WTC11 (cell line): ENCODE results near the gene RTL1. TPM values are rescaled to one million over a fixed set of nuclear protein-coding genes. Genes with fewer than 3 reads are reported as not detected.

Source experiments
- ATAC-seq: fragments of 200-7000 bp; cut with Tn5 transposase; 2 replicates; pipeline ENCODE4 v1.10.0; 2021; ENCODE audit warnings: mild to moderate bottlenecking, moderate library complexity
- CTCF ChIA-PET: fragments of 300-600 bp; sonication (Branson Sonifier 250); formaldehyde crosslinking; loops from one replicate; lab custom pipeline; 2021; ENCODE audit warnings: antibody characterized with exemption; lab: Charles Lee
- POLR2A ChIA-PET: fragments of 350-600 bp; sonication (Branson Sonifier 250); formaldehyde crosslinking; loops from one replicate; lab custom pipeline; 2021; ENCODE audit warnings: antibody characterized with exemption; lab: Charles Lee
- DNase-seq: peaks from one replicate; pipeline ENCODE4 v3.0.0; 2021; ENCODE audit warnings: low spot score
- H3K27ac Mint-ChIP-seq: 2 replicates; pipeline ENCODE4 v1.8.0; 2021; ENCODE audit warnings: mixed read lengths
- H3K27me3 Mint-ChIP-seq: 2 replicates; pipeline ENCODE4 v1.8.0; 2021; ENCODE audit warnings: low read depth, mild to moderate bottlenecking, moderate library complexity, mixed read lengths
- H3K36me3 Mint-ChIP-seq: 2 replicates; pipeline ENCODE4 v1.8.0; 2021; ENCODE audit warnings: mixed read lengths
- H3K4me1 Mint-ChIP-seq: 2 replicates; pipeline ENCODE4 v1.8.0; 2022; ENCODE audit warnings: mixed read lengths
- H3K4me3 Mint-ChIP-seq: 2 replicates; pipeline ENCODE4 v1.8.0; 2021; ENCODE audit warnings: mild to moderate bottlenecking, moderate library complexity, mixed read lengths
- H3K9me3 Mint-ChIP-seq: 2 replicates; pipeline ENCODE4 v1.8.0; 2021; ENCODE audit warnings: mixed read lengths
- FOXJ3 ChIP-seq: sonication (generic); formaldehyde crosslinking; IDR thresholded peaks from 2 replicates; pipeline ENCODE4 v1.9.0; 2021; ENCODE audit warnings: missing genetic modification reagents, mild to moderate bottlenecking, borderline replicate concordance
- FOXK1 ChIP-seq: sonication (generic); formaldehyde crosslinking; IDR thresholded peaks from 2 replicates; pipeline ENCODE4 v1.8.0; 2022; ENCODE audit warnings: mild to moderate bottlenecking, moderate library complexity, missing genetic modification reagents
- GABPB1 ChIP-seq: sonication (generic); formaldehyde crosslinking; IDR thresholded peaks from 2 replicates; pipeline ENCODE4 v1.8.1; 2023; ENCODE audit warnings: mild to moderate bottlenecking, missing genetic modification reagents
- MXD4 ChIP-seq: fragments of 250-450 bp; sonication (Bioruptor Pico); IDR thresholded peaks from 2 replicates; pipeline ENCODE4 v1.8.0; 2021; ENCODE audit warnings: mild to moderate bottlenecking, moderate library complexity, borderline replicate concordance
- MYBL2 ChIP-seq: sonication (generic); formaldehyde crosslinking; IDR thresholded peaks from 2 replicates; pipeline ENCODE4 v1.8.1; 2023; ENCODE audit warnings: mild to moderate bottlenecking, moderate library complexity, missing genetic modification reagents
- NFE2L1 ChIP-seq: sonication (generic); formaldehyde crosslinking; IDR thresholded peaks from 2 replicates; pipeline ENCODE4 v1.8.1; 2023; ENCODE audit warnings: missing genetic modification reagents
- OVOL2 ChIP-seq: fragments of 250-450 bp; sonication (Bioruptor Pico); IDR thresholded peaks from 2 replicates; pipeline ENCODE4 v1.9.0; 2021; ENCODE audit warnings: mild to moderate bottlenecking, borderline replicate concordance
- SP1 ChIP-seq: sonication (generic); formaldehyde crosslinking; conservative IDR thresholded peaks from 2 replicates; pipeline ENCODE4 v1.8.1; 2022; ENCODE audit warnings: missing genetic modification reagents
- total RNA-seq: library from RNA; stranded (reverse); gene quantifications from 3 replicates; pipeline ENCODE4 v1.2.3, GENCODE V29; 2021
- TF ChIP-seq, protein P1 (sequence below): sonication (generic); formaldehyde crosslinking; IDR thresholded peaks from 2 replicates; pipeline ENCODE4 v1.8.1; 2023; ENCODE audit warnings: mild to moderate bottlenecking, missing genetic modification reagents, moderate library complexity
- TF ChIP-seq, protein P2 (sequence below): sonication (generic); formaldehyde crosslinking; IDR thresholded peaks from 2 replicates; pipeline ENCODE4 v1.8.0; 2022; ENCODE audit warnings: mild to moderate bottlenecking, missing genetic modification reagents
- TF ChIP-seq, protein P3 (sequence below): fragments of 200-600 bp; IDR thresholded peaks from 2 replicates; pipeline ENCODE4 v1.8.0; 2022; ENCODE audit warnings: antibody characterized with exemption
- TF ChIP-seq, protein P4 (sequence below): sonication (generic); formaldehyde crosslinking; IDR thresholded peaks from 2 replicates; pipeline ENCODE4 v1.8.1; 2022; ENCODE audit warnings: missing genetic modification reagents, borderline replicate concordance
- TF ChIP-seq, protein P5 (sequence below): fragments of 250-450 bp; sonication (Bioruptor Pico); conservative IDR thresholded peaks from 2 replicates; pipeline ENCODE4 v1.9.0; 2021; ENCODE audit warnings: mild to moderate bottlenecking

RTL1 gene
- total RNA-seq, 1 experiment from 2014 or later: 0.07 TPM

DNA sequence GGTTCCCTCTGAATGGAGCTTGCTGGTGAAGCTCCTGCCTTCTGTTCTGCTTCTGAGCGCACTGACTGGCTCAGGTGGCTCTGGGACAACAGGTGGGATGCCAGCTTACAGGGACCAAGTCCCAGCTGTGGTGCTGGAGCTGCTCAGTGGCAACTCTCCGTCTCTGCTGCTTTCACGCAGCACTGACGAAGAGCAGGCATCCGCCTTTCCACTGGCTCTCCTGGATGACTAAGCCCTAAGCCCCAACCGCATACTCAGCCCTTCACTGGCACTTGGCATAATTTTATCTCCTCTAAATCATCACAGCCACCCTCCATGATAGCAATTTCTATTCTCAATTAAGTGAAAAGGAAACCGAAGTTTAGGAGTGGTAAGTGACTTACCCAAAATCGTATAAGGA is 3.7 kb upstream of the RTL1 start (continued):
- TF ChIP-seq MYBL2 (no peak), SP1 (CRISPR knock-in tag) (no peak), NFE2L1 (no peak), GABPB1 (CRISPR knock-in tag) (no peak)
- TF ChIP-seq, protein P1, sequence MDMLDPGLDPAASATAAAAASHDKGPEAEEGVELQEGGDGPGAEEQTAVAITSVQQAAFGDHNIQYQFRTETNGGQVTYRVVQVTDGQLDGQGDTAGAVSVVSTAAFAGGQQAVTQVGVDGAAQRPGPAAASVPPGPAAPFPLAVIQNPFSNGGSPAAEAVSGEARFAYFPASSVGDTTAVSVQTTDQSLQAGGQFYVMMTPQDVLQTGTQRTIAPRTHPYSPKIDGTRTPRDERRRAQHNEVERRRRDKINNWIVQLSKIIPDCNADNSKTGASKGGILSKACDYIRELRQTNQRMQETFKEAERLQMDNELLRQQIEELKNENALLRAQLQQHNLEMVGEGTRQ (CRISPR knock-in tag): no peak
- TF ChIP-seq, protein P2, sequence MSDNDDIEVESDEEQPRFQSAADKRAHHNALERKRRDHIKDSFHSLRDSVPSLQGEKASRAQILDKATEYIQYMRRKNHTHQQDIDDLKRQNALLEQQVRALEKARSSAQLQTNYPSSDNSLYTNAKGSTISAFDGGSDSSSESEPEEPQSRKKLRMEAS (CRISPR knock-in tag): no peak
- TF ChIP-seq, all 79 proteins: peak for 0

DNA sequence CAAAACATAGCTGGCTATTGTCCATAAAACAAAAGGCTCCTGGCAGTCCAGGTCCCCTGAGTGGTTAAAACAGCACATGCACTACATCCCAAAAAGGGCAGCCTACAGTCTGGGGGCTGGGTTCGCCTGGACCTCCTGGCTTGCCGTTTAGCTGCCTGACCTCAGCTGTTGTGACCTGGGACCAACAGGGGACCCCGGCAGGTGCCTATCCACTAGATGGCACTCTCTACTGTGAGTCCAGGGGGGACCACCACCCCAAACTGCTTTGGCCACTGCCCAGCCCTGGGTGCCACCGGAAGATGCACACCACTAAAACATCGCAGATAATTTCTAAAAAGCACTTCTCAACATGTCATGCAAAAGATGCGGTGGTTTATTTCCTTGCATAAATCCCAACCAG is 2.9 kb upstream of the RTL1 start:
- ChIA-PET CTCF (interaction anchor here (0.6 to 1.7 kb wide), 14 partner anchors 99 to 801 kb away, joined by 3 to 7 read pairs (median 3); no protein-coding TSS in a partner anchor), POLR2A (interaction anchor here (0.6 kb wide), 1 partner anchor 464 kb away, joined by 3 read pairs; no protein-coding TSS in a partner anchor)
- ATAC-seq (peak; percentile 24), DNase-seq (peak; percentile 61)
- TF ChIP-seq, protein P3, sequence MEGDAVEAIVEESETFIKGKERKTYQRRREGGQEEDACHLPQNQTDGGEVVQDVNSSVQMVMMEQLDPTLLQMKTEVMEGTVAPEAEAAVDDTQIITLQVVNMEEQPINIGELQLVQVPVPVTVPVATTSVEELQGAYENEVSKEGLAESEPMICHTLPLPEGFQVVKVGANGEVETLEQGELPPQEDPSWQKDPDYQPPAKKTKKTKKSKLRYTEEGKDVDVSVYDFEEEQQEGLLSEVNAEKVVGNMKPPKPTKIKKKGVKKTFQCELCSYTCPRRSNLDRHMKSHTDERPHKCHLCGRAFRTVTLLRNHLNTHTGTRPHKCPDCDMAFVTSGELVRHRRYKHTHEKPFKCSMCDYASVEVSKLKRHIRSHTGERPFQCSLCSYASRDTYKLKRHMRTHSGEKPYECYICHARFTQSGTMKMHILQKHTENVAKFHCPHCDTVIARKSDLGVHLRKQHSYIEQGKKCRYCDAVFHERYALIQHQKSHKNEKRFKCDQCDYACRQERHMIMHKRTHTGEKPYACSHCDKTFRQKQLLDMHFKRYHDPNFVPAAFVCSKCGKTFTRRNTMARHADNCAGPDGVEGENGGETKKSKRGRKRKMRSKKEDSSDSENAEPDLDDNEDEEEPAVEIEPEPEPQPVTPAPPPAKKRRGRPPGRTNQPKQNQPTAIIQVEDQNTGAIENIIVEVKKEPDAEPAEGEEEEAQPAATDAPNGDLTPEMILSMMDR: peak; percentile 39
- TF ChIP-seq, protein P4, sequence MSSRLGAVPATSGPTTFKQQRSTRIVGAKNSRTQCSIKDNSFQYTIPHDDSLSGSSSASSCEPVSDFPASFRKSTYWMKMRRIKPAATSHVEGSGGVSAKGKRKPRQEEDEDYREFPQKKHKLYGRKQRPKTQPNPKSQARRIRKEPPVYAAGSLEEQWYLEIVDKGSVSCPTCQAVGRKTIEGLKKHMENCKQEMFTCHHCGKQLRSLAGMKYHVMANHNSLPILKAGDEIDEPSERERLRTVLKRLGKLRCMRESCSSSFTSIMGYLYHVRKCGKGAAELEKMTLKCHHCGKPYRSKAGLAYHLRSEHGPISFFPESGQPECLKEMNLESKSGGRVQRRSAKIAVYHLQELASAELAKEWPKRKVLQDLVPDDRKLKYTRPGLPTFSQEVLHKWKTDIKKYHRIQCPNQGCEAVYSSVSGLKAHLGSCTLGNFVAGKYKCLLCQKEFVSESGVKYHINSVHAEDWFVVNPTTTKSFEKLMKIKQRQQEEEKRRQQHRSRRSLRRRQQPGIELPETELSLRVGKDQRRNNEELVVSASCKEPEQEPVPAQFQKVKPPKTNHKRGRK (CRISPR knock-in tag): no peak
- no peak overlapping the region for H3K4me3 Mint-ChIP-seq
- 0 out of 2 replicates have a peak, but pooled peaks cover 7% of the 10 kb centered on the region for H3K9me3 Mint-ChIP-seq
- H3K4me1 Mint-ChIP-seq: peaks cover 21% of the 10 kb centered on the region
- H3K27ac Mint-ChIP-seq: no peak overlapping the region
- peaks cover 35% of the 10 kb centered on the region for H3K36me3 Mint-ChIP-seq
- H3K27me3 Mint-ChIP-seq: peaks cover 42% of the 10 kb centered on the region

DNA sequence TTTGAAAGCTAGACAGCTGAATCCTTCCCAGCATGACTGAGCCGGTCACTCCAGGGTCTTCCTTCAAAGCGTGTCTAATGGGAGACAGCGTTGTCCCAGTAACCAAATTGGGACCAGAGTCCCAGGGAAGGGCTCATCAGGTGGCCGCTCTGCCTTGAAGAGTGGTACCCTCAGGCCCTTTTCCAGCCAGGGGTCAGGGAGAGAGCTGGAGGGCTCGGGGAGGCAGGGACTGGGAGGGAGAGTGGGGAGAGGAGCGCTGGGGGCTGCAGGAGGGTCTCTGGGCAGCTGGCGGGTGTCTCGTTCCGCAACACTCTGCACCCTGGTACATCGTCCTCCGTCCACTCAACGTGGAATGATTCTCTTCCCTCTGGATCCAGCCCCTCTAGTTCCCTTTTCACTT is 1.6 kb upstream of the RTL1 start:
- Mint-ChIP-seq H3K36me3 (peaks cover 39% of the 10 kb centered on the region), H3K27me3 (peaks cover 51% of the 10 kb centered on the region), H3K9me3 (0 out of 2 replicates have a peak, but pooled peaks cover 7% of the 10 kb centered on the region), H3K4me3 (peak overlapping the region; percentile 76), H3K4me1 (peaks cover 31% of the 10 kb centered on the region), H3K27ac (no peak overlapping the region)
- CTCF ChIA-PET: interaction anchor here (0.7 to 1.7 kb wide), 9 partner anchors 50 to 724 kb away, joined by 3 to 7 read pairs (median 4); no protein-coding TSS in a partner anchor
- POLR2A ChIA-PET: interaction anchor here (1.0 kb wide), 1 partner anchor 91 kb away, joined by 3 read pairs; no protein-coding TSS in a partner anchor
- no peak for DNase-seq
- no peak for ATAC-seq
- TF ChIP-seq NFE2L1: no peak
- TF ChIP-seq, protein P5, sequence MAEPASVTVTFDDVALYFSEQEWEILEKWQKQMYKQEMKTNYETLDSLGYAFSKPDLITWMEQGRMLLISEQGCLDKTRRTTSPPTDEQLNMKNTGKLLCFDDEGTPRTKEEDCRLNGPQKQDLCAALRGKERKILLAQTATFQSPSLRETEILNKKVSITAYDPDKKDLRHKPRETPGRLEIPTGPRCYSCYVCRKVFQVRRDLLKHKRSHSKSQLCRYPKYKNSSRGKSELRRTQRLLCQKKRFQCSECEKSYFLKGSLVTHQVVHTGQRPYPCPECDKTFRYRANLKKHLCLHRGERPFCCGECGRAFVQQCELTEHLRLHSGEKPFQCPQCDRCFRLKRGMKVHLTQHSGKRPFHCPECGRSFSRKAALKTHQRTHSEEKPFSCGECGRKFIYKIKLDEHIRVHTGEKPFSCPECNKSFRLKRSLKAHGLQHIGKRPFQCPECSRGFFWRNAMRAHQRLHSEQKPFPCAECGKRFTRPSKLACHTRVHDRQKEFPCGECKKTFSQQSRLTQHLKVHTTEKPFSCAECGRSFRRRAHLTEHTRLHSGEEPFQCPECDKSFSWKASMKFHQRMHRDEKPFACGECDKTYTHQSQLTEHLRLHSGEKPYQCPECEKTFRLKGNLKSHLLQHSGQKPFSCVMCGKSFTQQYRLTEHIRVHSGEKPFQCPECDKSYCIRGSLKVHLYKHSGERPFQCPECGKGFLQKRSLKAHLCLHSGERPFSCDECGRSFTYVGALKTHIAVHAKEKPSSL (CRISPR knock-in tag): no peak
- TF ChIP-seq FOXK1 (CRISPR knock-in tag): no peak
- TF ChIP-seq OVOL2: no peak
- TF ChIP-seq FOXJ3 (CRISPR knock-in tag): no peak
- no peak for TF ChIP-seq MXD4 (CRISPR knock-in tag)
- TF ChIP-seq, all 79 proteins: peak for 0
